ENCODE results near the gene EFHC1.

EFHC1 gene

DNA sequence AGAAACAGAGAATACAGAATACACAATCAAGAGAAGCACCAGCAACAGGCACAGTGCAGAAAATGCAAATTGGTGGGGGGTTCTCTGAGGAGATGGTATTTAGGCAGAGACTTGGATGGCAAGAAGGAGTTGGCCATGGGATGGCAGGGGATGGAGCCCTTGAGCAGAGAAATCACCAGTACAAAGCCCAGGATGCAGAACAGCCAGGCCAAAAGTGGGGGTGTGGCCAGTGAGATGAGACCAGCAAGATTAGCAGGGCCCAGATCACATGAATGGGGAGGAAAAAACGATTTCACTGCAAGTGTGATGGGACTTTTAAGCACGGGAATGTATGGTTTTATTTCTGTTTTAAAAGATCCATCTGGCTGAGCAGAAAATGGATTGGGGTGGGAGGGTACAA, 93.3 kb downstream of the EFHC1 start:
- TF ChIP-seq ESRRG (CRISPR knock-in tag; IDR thresholded peaks at IDR 0.05): no peak
- TF ChIP-seq ZNF70 (CRISPR knock-in tag; IDR thresholded peaks at IDR 0.05): no peak
- TF ChIP-seq, protein P1, sequence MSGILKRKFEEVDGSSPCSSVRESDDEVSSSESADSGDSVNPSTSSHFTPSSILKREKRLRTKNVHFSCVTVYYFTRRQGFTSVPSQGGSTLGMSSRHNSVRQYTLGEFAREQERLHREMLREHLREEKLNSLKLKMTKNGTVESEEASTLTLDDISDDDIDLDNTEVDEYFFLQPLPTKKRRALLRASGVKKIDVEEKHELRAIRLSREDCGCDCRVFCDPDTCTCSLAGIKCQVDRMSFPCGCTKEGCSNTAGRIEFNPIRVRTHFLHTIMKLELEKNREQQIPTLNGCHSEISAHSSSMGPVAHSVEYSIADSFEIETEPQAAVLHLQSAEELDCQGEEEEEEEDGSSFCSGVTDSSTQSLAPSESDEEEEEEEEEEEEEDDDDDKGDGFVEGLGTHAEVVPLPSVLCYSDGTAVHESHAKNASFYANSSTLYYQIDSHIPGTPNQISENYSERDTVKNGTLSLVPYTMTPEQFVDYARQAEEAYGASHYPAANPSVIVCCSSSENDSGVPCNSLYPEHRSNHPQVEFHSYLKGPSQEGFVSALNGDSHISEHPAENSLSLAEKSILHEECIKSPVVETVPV (CRISPR knock-in tag; IDR thresholded peaks at IDR 0.05): no peak
- TF ChIP-seq RARB (CRISPR knock-in tag; IDR thresholded peaks at IDR 0.05): no peak
- no peak for TF ChIP-seq ZNF565 (CRISPR knock-in tag; conservative IDR thresholded peaks at IDR 0.05; ENCODE audit: low read depth)
- TF ChIP-seq CSDC2 (CRISPR knock-in tag; IDR thresholded peaks at IDR 0.05): no peak
- no peak for TF ChIP-seq ARNTL (CRISPR knock-in tag; IDR thresholded peaks at IDR 0.05; ENCODE audit: borderline replicate concordance, low read depth)
- no peak for TF ChIP-seq CREB5 (CRISPR knock-in tag; IDR thresholded peaks at IDR 0.05; ENCODE audit: low read depth)
- no peak for TF ChIP-seq ZFP3 (CRISPR knock-in tag; IDR thresholded peaks at IDR 0.05)
- TF ChIP-seq, protein P2, sequence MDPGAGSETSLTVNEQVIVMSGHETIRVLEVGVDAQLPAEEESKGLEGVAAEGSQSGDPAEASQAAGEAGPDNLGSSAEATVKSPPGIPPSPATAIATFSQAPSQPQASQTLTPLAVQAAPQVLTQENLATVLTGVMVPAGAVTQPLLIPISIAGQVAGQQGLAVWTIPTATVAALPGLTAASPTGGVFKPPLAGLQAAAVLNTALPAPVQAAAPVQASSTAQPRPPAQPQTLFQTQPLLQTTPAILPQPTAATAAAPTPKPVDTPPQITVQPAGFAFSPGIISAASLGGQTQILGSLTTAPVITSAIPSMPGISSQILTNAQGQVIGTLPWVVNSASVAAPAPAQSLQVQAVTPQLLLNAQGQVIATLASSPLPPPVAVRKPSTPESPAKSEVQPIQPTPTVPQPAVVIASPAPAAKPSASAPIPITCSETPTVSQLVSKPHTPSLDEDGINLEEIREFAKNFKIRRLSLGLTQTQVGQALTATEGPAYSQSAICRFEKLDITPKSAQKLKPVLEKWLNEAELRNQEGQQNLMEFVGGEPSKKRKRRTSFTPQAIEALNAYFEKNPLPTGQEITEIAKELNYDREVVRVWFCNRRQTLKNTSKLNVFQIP (CRISPR knock-in tag; IDR thresholded peaks at IDR 0.05; ENCODE audit: borderline replicate concordance, low read depth): no peak
- TF ChIP-seq SNAI2 (CRISPR knock-in tag; IDR thresholded peaks at IDR 0.05): no peak
- no peak for TF ChIP-seq TCF4 (CRISPR knock-in tag; IDR thresholded peaks at IDR 0.05; ENCODE audit: borderline replicate concordance)
- TF ChIP-seq TOX (CRISPR knock-in tag; IDR thresholded peaks at IDR 0.05; ENCODE audit: borderline replicate concordance): no peak
- TF ChIP-seq, protein P3, sequence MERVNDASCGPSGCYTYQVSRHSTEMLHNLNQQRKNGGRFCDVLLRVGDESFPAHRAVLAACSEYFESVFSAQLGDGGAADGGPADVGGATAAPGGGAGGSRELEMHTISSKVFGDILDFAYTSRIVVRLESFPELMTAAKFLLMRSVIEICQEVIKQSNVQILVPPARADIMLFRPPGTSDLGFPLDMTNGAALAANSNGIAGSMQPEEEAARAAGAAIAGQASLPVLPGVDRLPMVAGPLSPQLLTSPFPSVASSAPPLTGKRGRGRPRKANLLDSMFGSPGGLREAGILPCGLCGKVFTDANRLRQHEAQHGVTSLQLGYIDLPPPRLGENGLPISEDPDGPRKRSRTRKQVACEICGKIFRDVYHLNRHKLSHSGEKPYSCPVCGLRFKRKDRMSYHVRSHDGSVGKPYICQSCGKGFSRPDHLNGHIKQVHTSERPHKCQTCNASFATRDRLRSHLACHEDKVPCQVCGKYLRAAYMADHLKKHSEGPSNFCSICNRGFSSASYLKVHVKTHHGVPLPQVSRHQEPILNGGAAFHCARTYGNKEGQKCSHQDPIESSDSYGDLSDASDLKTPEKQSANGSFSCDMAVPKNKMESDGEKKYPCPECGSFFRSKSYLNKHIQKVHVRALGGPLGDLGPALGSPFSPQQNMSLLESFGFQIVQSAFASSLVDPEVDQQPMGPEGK (CRISPR knock-in tag; IDR thresholded peaks at IDR 0.05; ENCODE audit: borderline replicate concordance): no peak
- no peak for ATAC-seq

- ATAC-seq: no peak
- TF ChIP-seq ZNF565 (CRISPR knock-in tag; conservative IDR thresholded peaks at IDR 0.05; ENCODE audit: low read depth) (no peak), GLIS3 (CRISPR knock-in tag; IDR thresholded peaks at IDR 0.05) (no peak), TCF4 (CRISPR knock-in tag; IDR thresholded peaks at IDR 0.05; ENCODE audit: borderline replicate concordance) (no peak), ZNF8 (CRISPR knock-in tag; IDR thresholded peaks at IDR 0.05) (no peak), SNAI2 (CRISPR knock-in tag; IDR thresholded peaks at IDR 0.05) (no peak), OSR1 (CRISPR knock-in tag; IDR thresholded peaks at IDR 0.05) (no peak), ISL1 (CRISPR knock-in tag; IDR thresholded peaks at IDR 0.05) (no peak), CREB5 (CRISPR knock-in tag; IDR thresholded peaks at IDR 0.05; ENCODE audit: low read depth) (no peak)
- TF ChIP-seq, protein P2 (CRISPR knock-in tag; IDR thresholded peaks at IDR 0.05; ENCODE audit: borderline replicate concordance, low read depth): no peak
- TF ChIP-seq, protein P3 (CRISPR knock-in tag; IDR thresholded peaks at IDR 0.05; ENCODE audit: borderline replicate concordance): no peak
- TF ChIP-seq, protein P1 (CRISPR knock-in tag; IDR thresholded peaks at IDR 0.05): no peak
Observed at GRCh38 chr6:52513896-52514295, 93.8 kb downstream of the EFHC1 start.
